NT2/D1 (cell line): ENCODE results near the gene TM6SF1.

Source experiments
- DNase-seq: peaks from one replicate; pipeline ENCODE4 v3.0.0-alpha.2; 2011; ENCODE audit warnings: low read depth, low spot score
- H3K27me3 ChIP-seq: 2 replicates; pipeline ENCODE4 v1.6.0; 2011; ENCODE audit warnings: mild to moderate bottlenecking; ENCODE audit not compliant: insufficient read length, insufficient read depth
- H3K36me3 ChIP-seq: 2 replicates; pipeline ENCODE4 v1.6.1; 2011; ENCODE audit warnings: mild to moderate bottlenecking, low read length, mixed read lengths; ENCODE audit not compliant: insufficient read depth, insufficient read length
- H3K4me1 ChIP-seq: 2 replicates; pipeline ENCODE4 v1.5.1; 2011; ENCODE audit not compliant: insufficient read depth, insufficient read length
- H3K4me3 ChIP-seq: 2 replicates; pipeline ENCODE4 v1.5.1; 2011; ENCODE audit warnings: low read depth; ENCODE audit not compliant: insufficient read length
- H3K9ac ChIP-seq: 2 replicates; pipeline ENCODE4 v1.6.0; 2011; ENCODE audit warnings: low read depth; ENCODE audit not compliant: insufficient read length
- H3K9me3 ChIP-seq: 2 replicates; pipeline ENCODE4 v1.5.1; 2011; ENCODE audit warnings: mild to moderate bottlenecking, low read length; ENCODE audit not compliant: insufficient read depth
- SUZ12 ChIP-seq: IDR thresholded peaks from 2 replicates; pipeline ENCODE4 v1.6.1; 2011; ENCODE audit not compliant: insufficient read length, insufficient read depth; ENCODE audit errors: extremely low read depth
- YY1 ChIP-seq: IDR thresholded peaks from 2 replicates; pipeline ENCODE4 v1.6.1; 2011; ENCODE audit not compliant: insufficient read length, insufficient read depth
- ZNF274 ChIP-seq: IDR thresholded peaks from 2 replicates; pipeline ENCODE4 v1.6.1; 2011; ENCODE audit warnings: mild to moderate bottlenecking, low read depth, low read length

TM6SF1 gene

GRCh38 chr15:83092309-83092976, 15.0 kb upstream of the TM6SF1 start:
- Histone ChIP-seq H3K9me3 (no peaks in the 10 kb centered on the region), H3K4me3 (no peak overlapping the region), H3K27me3 (no peaks in the 10 kb centered on the region), H3K36me3 (no peaks in the 10 kb centered on the region), H3K9ac (no peak overlapping the region), H3K4me1 (no peaks in the 10 kb centered on the region)
- no peak for DNase-seq
- no peak for TF ChIP-seq YY1
- TF ChIP-seq ZNF274 = no peak
- TF ChIP-seq SUZ12 = no peak

GRCh38 chr15:83094583-83094982, 12.9 kb upstream of the TM6SF1 start:
- Histone ChIP-seq H3K9me3 (no peaks in the 10 kb centered on the region), H3K27me3 (no peaks in the 10 kb centered on the region), H3K36me3 (no peaks in the 10 kb centered on the region), H3K4me3 (no peak overlapping the region), H3K4me1 (no peaks in the 10 kb centered on the region), H3K9ac (no peak overlapping the region)
- TF ChIP-seq ZNF274 (no peak), YY1 (no peak), SUZ12 (no peak)
- DNase-seq = no peak

- TF ChIP-seq YY1 = no peak
- no peak for TF ChIP-seq SUZ12
- TF ChIP-seq ZNF274 = no peak
- H3K9ac ChIP-seq = no peak overlapping the region
- DNase-seq = no peak
- no peaks in the 10 kb centered on the region for H3K27me3 ChIP-seq
- H3K9me3 ChIP-seq = no peaks in the 10 kb centered on the region
- no peaks in the 10 kb centered on the region for H3K4me1 ChIP-seq
- H3K4me3 ChIP-seq = no peak overlapping the region
- no peaks in the 10 kb centered on the region for H3K36me3 ChIP-seq
These were observed 9.4 kb upstream of the TM6SF1 start for GRCh38 chr15:83098079-83098478.

GRCh38 chr15:83099290-83099689, 8.2 kb upstream of the TM6SF1 start:
- H3K9me3 ChIP-seq = no peaks in the 10 kb centered on the region
- no peak overlapping the region for H3K4me3 ChIP-seq
- no peaks in the 10 kb centered on the region for H3K4me1 ChIP-seq
- no peaks in the 10 kb centered on the region for H3K36me3 ChIP-seq
- H3K9ac ChIP-seq = no peak overlapping the region
- DNase-seq = no peak
- no peaks in the 10 kb centered on the region for H3K27me3 ChIP-seq
- TF ChIP-seq YY1 (no peak), SUZ12 (no peak), ZNF274 (no peak)

- Histone ChIP-seq H3K4me3 (no peak overlapping the region), H3K9ac (no peak overlapping the region), H3K36me3 (no peaks in the 10 kb centered on the region), H3K9me3 (no peaks in the 10 kb centered on the region), H3K4me1 (no peaks in the 10 kb centered on the region), H3K27me3 (no peaks in the 10 kb centered on the region)
- TF ChIP-seq ZNF274 (no peak), SUZ12 (no peak), YY1 (no peak)
- no peak for DNase-seq
These were observed 7.3 kb upstream of the TM6SF1 start for GRCh38 chr15:83100097-83100646.

- H3K4me1 ChIP-seq = no peaks in the 10 kb centered on the region
- TF ChIP-seq SUZ12 (no peak), ZNF274 (no peak), YY1 (no peak)
- no peak overlapping the region for H3K4me3 ChIP-seq
- H3K36me3 ChIP-seq = no peaks in the 10 kb centered on the region
- H3K9me3 ChIP-seq = no peaks in the 10 kb centered on the region
- H3K9ac ChIP-seq = no peak overlapping the region
- DNase-seq = no peak
- peaks cover 18% of the 10 kb centered on the region for H3K27me3 ChIP-seq
These were observed 5.1 kb upstream of the TM6SF1 start for GRCh38 chr15:83102346-83102745.

- TF ChIP-seq YY1 = no peak
- TF ChIP-seq SUZ12 = no peak
- TF ChIP-seq ZNF274 = no peak
- peaks cover 36% of the 10 kb centered on the region for H3K27me3 ChIP-seq
- no peak overlapping the region for H3K4me3 ChIP-seq
- H3K36me3 ChIP-seq = no peaks in the 10 kb centered on the region
- no peak for DNase-seq
- H3K9me3 ChIP-seq = no peaks in the 10 kb centered on the region
- no peaks in the 10 kb centered on the region for H3K4me1 ChIP-seq
- H3K9ac ChIP-seq = no peak overlapping the region
These were observed 3.3 kb upstream of the TM6SF1 start for GRCh38 chr15:83104141-83104540.
